Stimulated activated CD8-positive, alpha-beta memory T cell treated with anti-CD3 and anti-CD28 coated beads, Interleukin-7, amount 100 ng/mL, for 24 hours (primary cell): Measurements from ENCODE around the gene SLC27A5.
A peak's percentile ranks its signal among the peaks of the same experiment; 100 is the strongest.
"Not testable (repeated sequence)": the region's sequence is repeated elsewhere in the genome, so short reads cannot be mapped to it uniquely, and the experiment has no call there.

Experiments used
- DNase-seq: peaks from one replicate; pipeline ENCODE4 v3.0.0-alpha.2; 2020; ENCODE audit warnings: low read depth

SLC27A5 gene

GRCh38 chr19:58550362-58551122 is 38.8 kb upstream of the SLC27A5 start:
- no peak for DNase-seq

- DNase-seq = no peak
Measured at GRCh38 chr19:58549664-58550361, 38.0 kb upstream of the SLC27A5 start.

GRCh38 chr19:58548859-58549663 is 37.3 kb upstream of the SLC27A5 start:
- DNase-seq = no peak

- DNase-seq = no peak
Measured at GRCh38 chr19:58547323-58548312, 35.8 kb upstream of the SLC27A5 start.

GRCh38 chr19:58546019-58546530 is 34.3 kb upstream of the SLC27A5 start:
- DNase-seq = no peak

- no peak for DNase-seq
Measured at GRCh38 chr19:58545286-58546018, 33.7 kb upstream of the SLC27A5 start.

GRCh38 chr19:58544591-58545285 is 32.9 kb upstream of the SLC27A5 start:
- DNase-seq = peak; percentile 43

GRCh38 chr19:58543826-58544590 is 32.2 kb upstream of the SLC27A5 start, which contains the start of gene TRIM28:
Gene TRIM28, plus strand, starts transcription at chr19:58544064. Its CDS starts 694 bp downstream, at chr19:58544758.
- DNase-seq = peak; percentile 100

- not testable (repeated sequence) for DNase-seq
Measured at GRCh38 chr19:58542641-58543372, 31.0 kb upstream of the SLC27A5 start.

- DNase-seq = not testable (repeated sequence)
Measured at GRCh38 chr19:58539169-58539559, 27.4 kb upstream of the SLC27A5 start.

GRCh38 chr19:58538257-58539168 is 26.7 kb upstream of the SLC27A5 start:
- DNase-seq = no peak

- no peak for DNase-seq
Measured at GRCh38 chr19:58536852-58537798, 25.3 kb upstream of the SLC27A5 start.

- DNase-seq = no peak
Measured at GRCh38 chr19:58535857-58536256, 24.1 kb upstream of the SLC27A5 start.

GRCh38 chr19:58531034-58531840 is 19.4 kb upstream of the SLC27A5 start:
- DNase-seq = no peak

- DNase-seq = no peak
Measured at GRCh38 chr19:58529405-58529804, 17.6 kb upstream of the SLC27A5 start.
